WTC11 (cell line): ENCODE results near the gene HYPK. TPM values are rescaled to one million over a fixed set of nuclear protein-coding genes. Genes with fewer than 3 reads are reported as not detected.

Source experiments
- ATAC-seq: fragments of 200-7000 bp; cut with Tn5 transposase; 2 replicates; pipeline ENCODE4 v1.10.0; 2021; ENCODE audit warnings: mild to moderate bottlenecking, moderate library complexity
- CTCF ChIA-PET: fragments of 300-600 bp; sonication (Branson Sonifier 250); formaldehyde crosslinking; loops from one replicate; lab custom pipeline; 2021; ENCODE audit warnings: antibody characterized with exemption; lab: Charles Lee
- POLR2A ChIA-PET: fragments of 350-600 bp; sonication (Branson Sonifier 250); formaldehyde crosslinking; loops from one replicate; lab custom pipeline; 2021; ENCODE audit warnings: antibody characterized with exemption; lab: Charles Lee
- DNase-seq: peaks from one replicate; pipeline ENCODE4 v3.0.0; 2021; ENCODE audit warnings: low spot score
- H3K27ac Mint-ChIP-seq: 2 replicates; pipeline ENCODE4 v1.8.0; 2021; ENCODE audit warnings: mixed read lengths
- H3K27me3 Mint-ChIP-seq: 2 replicates; pipeline ENCODE4 v1.8.0; 2021; ENCODE audit warnings: low read depth, mild to moderate bottlenecking, moderate library complexity, mixed read lengths
- H3K36me3 Mint-ChIP-seq: 2 replicates; pipeline ENCODE4 v1.8.0; 2021; ENCODE audit warnings: mixed read lengths
- H3K4me1 Mint-ChIP-seq: 2 replicates; pipeline ENCODE4 v1.8.0; 2022; ENCODE audit warnings: mixed read lengths
- H3K4me3 Mint-ChIP-seq: 2 replicates; pipeline ENCODE4 v1.8.0; 2021; ENCODE audit warnings: mild to moderate bottlenecking, moderate library complexity, mixed read lengths
- H3K9me3 Mint-ChIP-seq: 2 replicates; pipeline ENCODE4 v1.8.0; 2021; ENCODE audit warnings: mixed read lengths
- ESRRA ChIP-seq: sonication (generic); formaldehyde crosslinking; IDR thresholded peaks from 2 replicates; pipeline ENCODE4 v1.8.1; 2022; ENCODE audit warnings: mild to moderate bottlenecking, missing genetic modification reagents, borderline replicate concordance
- OVOL2 ChIP-seq: fragments of 250-450 bp; sonication (Bioruptor Pico); IDR thresholded peaks from 2 replicates; pipeline ENCODE4 v1.9.0; 2021; ENCODE audit warnings: mild to moderate bottlenecking, borderline replicate concordance
- SMAD3 ChIP-seq: sonication (generic); formaldehyde crosslinking; IDR thresholded peaks from 2 replicates; pipeline ENCODE4 v1.8.0; 2022; ENCODE audit warnings: missing genetic modification reagents, mild to moderate bottlenecking, borderline replicate concordance
- SMAD4 ChIP-seq: sonication (generic); formaldehyde crosslinking; IDR thresholded peaks from 2 replicates; pipeline ENCODE4 v1.8.0; 2022; ENCODE audit warnings: mild to moderate bottlenecking, missing genetic modification reagents
- SP1 ChIP-seq: sonication (generic); formaldehyde crosslinking; conservative IDR thresholded peaks from 2 replicates; pipeline ENCODE4 v1.8.1; 2022; ENCODE audit warnings: missing genetic modification reagents
- TEAD1 ChIP-seq: sonication (generic); formaldehyde crosslinking; IDR thresholded peaks from 2 replicates; pipeline ENCODE4 v1.8.0; 2022; ENCODE audit warnings: mild to moderate bottlenecking, missing genetic modification reagents
- ZBTB21 ChIP-seq: sonication (generic); formaldehyde crosslinking; IDR thresholded peaks from 2 replicates; pipeline ENCODE4 v1.8.1; 2023; ENCODE audit warnings: mild to moderate bottlenecking, missing genetic modification reagents, borderline replicate concordance
- ZNF263 ChIP-seq: sonication (generic); formaldehyde crosslinking; IDR thresholded peaks from 2 replicates; pipeline ENCODE4 v1.8.1; 2022; ENCODE audit warnings: low read depth, mild to moderate bottlenecking, moderate library complexity, missing genetic modification reagents
- total RNA-seq: library from RNA; stranded (reverse); gene quantifications from 3 replicates; pipeline ENCODE4 v1.2.3, GENCODE V29; 2021
- TF ChIP-seq, protein P1 (sequence below): fragments of 250-450 bp; sonication (Bioruptor Pico); IDR thresholded peaks from 2 replicates; pipeline ENCODE4 v1.9.0; 2021; ENCODE audit warnings: mild to moderate bottlenecking, borderline replicate concordance
- TF ChIP-seq, protein P2 (sequence below): fragments of 200-600 bp; IDR thresholded peaks from 2 replicates; pipeline ENCODE4 v1.8.0; 2022; ENCODE audit warnings: antibody characterized with exemption
- TF ChIP-seq, protein P3 (sequence below): sonication (generic); formaldehyde crosslinking; IDR thresholded peaks from 2 replicates; pipeline ENCODE4 v1.8.1; 2023; ENCODE audit warnings: mild to moderate bottlenecking, missing genetic modification reagents, borderline replicate concordance
- TF ChIP-seq, protein P4 (sequence below): sonication (generic); formaldehyde crosslinking; IDR thresholded peaks from 2 replicates; pipeline ENCODE4 v1.8.0; 2023; ENCODE audit warnings: mild to moderate bottlenecking, missing genetic modification reagents
- TF ChIP-seq, protein P5 (sequence below): sonication (generic); formaldehyde crosslinking; IDR thresholded peaks from 2 replicates; pipeline ENCODE4 v1.8.1; 2022; ENCODE audit warnings: low read depth, missing genetic modification reagents, borderline replicate concordance
- TF ChIP-seq, protein P6 (sequence below): sonication (generic); formaldehyde crosslinking; IDR thresholded peaks from 2 replicates; pipeline ENCODE4 v1.8.1; 2022; ENCODE audit warnings: missing genetic modification reagents, borderline replicate concordance

The HYPK gene
- total RNA-seq, 1 experiment from 2014 or later: 22.0 TPM

DNA sequence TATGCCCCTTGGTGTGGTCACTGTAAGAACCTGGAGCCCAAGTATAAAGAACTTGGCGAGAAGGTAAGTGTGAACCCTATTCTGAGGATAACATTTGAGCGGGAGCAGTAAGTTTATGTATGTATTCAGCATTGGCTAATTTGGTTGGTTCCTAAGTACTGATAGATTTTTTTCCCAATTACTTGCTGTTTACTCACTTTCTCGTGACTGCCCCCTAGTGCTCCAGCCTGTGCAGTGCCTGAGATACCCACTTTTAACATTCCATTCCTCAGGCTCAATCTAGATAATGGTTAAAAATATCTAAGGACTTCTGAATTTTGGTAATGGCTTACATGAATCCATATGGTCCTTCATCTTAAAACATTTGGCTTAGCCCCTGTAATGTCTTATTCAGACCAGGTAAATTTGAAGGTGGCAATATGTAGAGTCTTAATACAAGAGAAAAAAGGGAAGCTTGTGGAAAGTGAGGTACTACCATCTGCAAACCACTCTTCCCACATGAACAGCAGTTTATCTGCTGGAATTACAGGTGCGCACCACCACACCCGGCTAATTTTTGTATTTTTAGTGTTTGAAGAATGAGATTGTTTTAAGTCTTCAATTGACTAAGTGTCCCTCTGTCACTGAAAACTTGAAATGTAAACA, 30.7 kb upstream of the HYPK start:
- Mint-ChIP-seq H3K4me1 (peaks cover 1% of the 10 kb centered on the region), H3K27me3 (no peaks in the 10 kb centered on the region)
- POLR2A ChIA-PET: no interaction called here
- ATAC-seq: peak; percentile 81
- TF ChIP-seq OVOL2 (CRISPR knock-in tag): no peak
- TF ChIP-seq, protein P1, sequence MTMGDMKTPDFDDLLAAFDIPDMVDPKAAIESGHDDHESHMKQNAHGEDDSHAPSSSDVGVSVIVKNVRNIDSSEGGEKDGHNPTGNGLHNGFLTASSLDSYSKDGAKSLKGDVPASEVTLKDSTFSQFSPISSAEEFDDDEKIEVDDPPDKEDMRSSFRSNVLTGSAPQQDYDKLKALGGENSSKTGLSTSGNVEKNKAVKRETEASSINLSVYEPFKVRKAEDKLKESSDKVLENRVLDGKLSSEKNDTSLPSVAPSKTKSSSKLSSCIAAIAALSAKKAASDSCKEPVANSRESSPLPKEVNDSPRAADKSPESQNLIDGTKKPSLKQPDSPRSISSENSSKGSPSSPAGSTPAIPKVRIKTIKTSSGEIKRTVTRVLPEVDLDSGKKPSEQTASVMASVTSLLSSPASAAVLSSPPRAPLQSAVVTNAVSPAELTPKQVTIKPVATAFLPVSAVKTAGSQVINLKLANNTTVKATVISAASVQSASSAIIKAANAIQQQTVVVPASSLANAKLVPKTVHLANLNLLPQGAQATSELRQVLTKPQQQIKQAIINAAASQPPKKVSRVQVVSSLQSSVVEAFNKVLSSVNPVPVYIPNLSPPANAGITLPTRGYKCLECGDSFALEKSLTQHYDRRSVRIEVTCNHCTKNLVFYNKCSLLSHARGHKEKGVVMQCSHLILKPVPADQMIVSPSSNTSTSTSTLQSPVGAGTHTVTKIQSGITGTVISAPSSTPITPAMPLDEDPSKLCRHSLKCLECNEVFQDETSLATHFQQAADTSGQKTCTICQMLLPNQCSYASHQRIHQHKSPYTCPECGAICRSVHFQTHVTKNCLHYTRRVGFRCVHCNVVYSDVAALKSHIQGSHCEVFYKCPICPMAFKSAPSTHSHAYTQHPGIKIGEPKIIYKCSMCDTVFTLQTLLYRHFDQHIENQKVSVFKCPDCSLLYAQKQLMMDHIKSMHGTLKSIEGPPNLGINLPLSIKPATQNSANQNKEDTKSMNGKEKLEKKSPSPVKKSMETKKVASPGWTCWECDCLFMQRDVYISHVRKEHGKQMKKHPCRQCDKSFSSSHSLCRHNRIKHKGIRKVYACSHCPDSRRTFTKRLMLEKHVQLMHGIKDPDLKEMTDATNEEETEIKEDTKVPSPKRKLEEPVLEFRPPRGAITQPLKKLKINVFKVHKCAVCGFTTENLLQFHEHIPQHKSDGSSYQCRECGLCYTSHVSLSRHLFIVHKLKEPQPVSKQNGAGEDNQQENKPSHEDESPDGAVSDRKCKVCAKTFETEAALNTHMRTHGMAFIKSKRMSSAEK: no peak
- TF ChIP-seq, protein P2, sequence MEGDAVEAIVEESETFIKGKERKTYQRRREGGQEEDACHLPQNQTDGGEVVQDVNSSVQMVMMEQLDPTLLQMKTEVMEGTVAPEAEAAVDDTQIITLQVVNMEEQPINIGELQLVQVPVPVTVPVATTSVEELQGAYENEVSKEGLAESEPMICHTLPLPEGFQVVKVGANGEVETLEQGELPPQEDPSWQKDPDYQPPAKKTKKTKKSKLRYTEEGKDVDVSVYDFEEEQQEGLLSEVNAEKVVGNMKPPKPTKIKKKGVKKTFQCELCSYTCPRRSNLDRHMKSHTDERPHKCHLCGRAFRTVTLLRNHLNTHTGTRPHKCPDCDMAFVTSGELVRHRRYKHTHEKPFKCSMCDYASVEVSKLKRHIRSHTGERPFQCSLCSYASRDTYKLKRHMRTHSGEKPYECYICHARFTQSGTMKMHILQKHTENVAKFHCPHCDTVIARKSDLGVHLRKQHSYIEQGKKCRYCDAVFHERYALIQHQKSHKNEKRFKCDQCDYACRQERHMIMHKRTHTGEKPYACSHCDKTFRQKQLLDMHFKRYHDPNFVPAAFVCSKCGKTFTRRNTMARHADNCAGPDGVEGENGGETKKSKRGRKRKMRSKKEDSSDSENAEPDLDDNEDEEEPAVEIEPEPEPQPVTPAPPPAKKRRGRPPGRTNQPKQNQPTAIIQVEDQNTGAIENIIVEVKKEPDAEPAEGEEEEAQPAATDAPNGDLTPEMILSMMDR: peak; percentile 54
- TF ChIP-seq, all 79 proteins: peak for 1
- Mint-ChIP-seq H3K9me3 (no peaks in the 10 kb centered on the region), H3K36me3 (peaks cover 83% of the 10 kb centered on the region), H3K4me3 (no peak overlapping the region), H3K27ac (peak overlapping the region; percentile 55; the same call in 1 of the 2 replicates)
- CTCF ChIA-PET: interaction anchor here (0.7 kb wide), 1 partner anchor 31 kb away, joined by 3 read pairs; the partner anchor contains the start of genes HYPK and SERINC4
- DNase-seq: peak; percentile 78

DNA sequence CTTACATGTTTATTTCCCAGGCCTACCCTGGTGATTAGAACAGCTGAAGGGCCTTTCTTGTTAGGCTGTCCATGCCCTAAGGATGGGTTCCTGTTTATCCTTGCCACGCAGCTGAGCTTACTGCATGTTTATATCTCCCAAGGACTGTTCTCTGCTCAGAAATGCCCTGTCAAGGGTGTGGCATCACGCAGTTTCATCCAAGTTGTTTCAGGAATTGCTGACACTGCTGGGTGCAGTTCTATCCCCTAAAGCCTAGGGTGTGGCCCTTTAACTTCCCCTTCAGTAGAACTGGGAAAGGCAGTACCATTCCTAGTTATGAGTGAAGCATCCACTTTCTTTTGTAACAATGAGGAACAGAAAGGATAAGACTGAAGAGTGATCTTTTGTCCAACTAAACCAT, 28.6 kb upstream of the HYPK start:
- Mint-ChIP-seq H3K27me3 (no peaks in the 10 kb centered on the region), H3K36me3 (peaks cover 62% of the 10 kb centered on the region), H3K27ac (no peak overlapping the region), H3K9me3 (no peaks in the 10 kb centered on the region), H3K4me3 (no peak overlapping the region), H3K4me1 (peaks cover 13% of the 10 kb centered on the region)
- POLR2A ChIA-PET: no interaction called here
- TF ChIP-seq, protein P3, sequence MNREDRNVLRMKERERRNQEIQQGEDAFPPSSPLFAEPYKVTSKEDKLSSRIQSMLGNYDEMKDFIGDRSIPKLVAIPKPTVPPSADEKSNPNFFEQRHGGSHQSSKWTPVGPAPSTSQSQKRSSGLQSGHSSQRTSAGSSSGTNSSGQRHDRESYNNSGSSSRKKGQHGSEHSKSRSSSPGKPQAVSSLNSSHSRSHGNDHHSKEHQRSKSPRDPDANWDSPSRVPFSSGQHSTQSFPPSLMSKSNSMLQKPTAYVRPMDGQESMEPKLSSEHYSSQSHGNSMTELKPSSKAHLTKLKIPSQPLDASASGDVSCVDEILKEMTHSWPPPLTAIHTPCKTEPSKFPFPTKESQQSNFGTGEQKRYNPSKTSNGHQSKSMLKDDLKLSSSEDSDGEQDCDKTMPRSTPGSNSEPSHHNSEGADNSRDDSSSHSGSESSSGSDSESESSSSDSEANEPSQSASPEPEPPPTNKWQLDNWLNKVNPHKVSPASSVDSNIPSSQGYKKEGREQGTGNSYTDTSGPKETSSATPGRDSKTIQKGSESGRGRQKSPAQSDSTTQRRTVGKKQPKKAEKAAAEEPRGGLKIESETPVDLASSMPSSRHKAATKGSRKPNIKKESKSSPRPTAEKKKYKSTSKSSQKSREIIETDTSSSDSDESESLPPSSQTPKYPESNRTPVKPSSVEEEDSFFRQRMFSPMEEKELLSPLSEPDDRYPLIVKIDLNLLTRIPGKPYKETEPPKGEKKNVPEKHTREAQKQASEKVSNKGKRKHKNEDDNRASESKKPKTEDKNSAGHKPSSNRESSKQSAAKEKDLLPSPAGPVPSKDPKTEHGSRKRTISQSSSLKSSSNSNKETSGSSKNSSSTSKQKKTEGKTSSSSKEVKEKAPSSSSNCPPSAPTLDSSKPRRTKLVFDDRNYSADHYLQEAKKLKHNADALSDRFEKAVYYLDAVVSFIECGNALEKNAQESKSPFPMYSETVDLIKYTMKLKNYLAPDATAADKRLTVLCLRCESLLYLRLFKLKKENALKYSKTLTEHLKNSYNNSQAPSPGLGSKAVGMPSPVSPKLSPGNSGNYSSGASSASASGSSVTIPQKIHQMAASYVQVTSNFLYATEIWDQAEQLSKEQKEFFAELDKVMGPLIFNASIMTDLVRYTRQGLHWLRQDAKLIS (CRISPR knock-in tag): no peak
- TF ChIP-seq, protein P4, sequence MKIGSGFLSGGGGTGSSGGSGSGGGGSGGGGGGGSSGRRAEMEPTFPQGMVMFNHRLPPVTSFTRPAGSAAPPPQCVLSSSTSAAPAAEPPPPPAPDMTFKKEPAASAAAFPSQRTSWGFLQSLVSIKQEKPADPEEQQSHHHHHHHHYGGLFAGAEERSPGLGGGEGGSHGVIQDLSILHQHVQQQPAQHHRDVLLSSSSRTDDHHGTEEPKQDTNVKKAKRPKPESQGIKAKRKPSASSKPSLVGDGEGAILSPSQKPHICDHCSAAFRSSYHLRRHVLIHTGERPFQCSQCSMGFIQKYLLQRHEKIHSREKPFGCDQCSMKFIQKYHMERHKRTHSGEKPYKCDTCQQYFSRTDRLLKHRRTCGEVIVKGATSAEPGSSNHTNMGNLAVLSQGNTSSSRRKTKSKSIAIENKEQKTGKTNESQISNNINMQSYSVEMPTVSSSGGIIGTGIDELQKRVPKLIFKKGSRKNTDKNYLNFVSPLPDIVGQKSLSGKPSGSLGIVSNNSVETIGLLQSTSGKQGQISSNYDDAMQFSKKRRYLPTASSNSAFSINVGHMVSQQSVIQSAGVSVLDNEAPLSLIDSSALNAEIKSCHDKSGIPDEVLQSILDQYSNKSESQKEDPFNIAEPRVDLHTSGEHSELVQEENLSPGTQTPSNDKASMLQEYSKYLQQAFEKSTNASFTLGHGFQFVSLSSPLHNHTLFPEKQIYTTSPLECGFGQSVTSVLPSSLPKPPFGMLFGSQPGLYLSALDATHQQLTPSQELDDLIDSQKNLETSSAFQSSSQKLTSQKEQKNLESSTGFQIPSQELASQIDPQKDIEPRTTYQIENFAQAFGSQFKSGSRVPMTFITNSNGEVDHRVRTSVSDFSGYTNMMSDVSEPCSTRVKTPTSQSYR (CRISPR knock-in tag): no peak
- TF ChIP-seq SMAD4 (CRISPR knock-in tag): no peak
- CTCF ChIA-PET: interaction anchor here (0.6 kb wide), 1 partner anchor 22 kb away, joined by 3 read pairs; no protein-coding TSS in a partner anchor
- DNase-seq (no peak), ATAC-seq (no peak)

DNA sequence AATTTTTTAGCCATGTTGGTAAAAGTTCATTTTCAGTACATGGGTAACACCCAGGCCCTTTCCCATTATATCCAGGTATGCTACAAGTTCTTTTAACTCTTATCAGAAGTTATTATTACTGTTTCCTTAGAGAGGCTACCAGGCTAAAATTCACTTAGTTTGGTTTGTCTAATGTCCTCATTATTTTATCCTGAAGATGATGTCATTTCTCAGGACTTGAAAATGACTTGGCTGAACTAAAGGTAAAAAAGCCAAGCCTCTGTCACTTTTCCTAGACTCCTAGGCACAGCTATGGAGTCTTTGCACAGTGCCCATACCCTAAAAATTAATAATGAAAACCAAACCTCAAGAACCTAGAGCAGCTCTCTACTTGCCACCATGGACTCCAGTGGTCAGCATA, 27.8 kb upstream of the HYPK start:
- Mint-ChIP-seq H3K27me3 (no peaks in the 10 kb centered on the region), H3K9me3 (no peaks in the 10 kb centered on the region), H3K4me1 (peaks cover 13% of the 10 kb centered on the region), H3K4me3 (no peak overlapping the region), H3K27ac (no peak overlapping the region), H3K36me3 (peaks cover 57% of the 10 kb centered on the region)
- CTCF ChIA-PET: no interaction called here
- POLR2A ChIA-PET: no interaction called here
- ATAC-seq (no peak), DNase-seq (no peak)
- TF ChIP-seq, protein P5, sequence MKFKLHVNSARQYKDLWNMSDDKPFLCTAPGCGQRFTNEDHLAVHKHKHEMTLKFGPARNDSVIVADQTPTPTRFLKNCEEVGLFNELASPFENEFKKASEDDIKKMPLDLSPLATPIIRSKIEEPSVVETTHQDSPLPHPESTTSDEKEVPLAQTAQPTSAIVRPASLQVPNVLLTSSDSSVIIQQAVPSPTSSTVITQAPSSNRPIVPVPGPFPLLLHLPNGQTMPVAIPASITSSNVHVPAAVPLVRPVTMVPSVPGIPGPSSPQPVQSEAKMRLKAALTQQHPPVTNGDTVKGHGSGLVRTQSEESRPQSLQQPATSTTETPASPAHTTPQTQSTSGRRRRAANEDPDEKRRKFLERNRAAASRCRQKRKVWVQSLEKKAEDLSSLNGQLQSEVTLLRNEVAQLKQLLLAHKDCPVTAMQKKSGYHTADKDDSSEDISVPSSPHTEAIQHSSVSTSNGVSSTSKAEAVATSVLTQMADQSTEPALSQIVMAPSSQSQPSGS (CRISPR knock-in tag): no peak
- no peak for TF ChIP-seq ZBTB21 (CRISPR knock-in tag)
- no peak for TF ChIP-seq SMAD3 (CRISPR knock-in tag)
- TF ChIP-seq SP1: no peak
- TF ChIP-seq, protein P6, sequence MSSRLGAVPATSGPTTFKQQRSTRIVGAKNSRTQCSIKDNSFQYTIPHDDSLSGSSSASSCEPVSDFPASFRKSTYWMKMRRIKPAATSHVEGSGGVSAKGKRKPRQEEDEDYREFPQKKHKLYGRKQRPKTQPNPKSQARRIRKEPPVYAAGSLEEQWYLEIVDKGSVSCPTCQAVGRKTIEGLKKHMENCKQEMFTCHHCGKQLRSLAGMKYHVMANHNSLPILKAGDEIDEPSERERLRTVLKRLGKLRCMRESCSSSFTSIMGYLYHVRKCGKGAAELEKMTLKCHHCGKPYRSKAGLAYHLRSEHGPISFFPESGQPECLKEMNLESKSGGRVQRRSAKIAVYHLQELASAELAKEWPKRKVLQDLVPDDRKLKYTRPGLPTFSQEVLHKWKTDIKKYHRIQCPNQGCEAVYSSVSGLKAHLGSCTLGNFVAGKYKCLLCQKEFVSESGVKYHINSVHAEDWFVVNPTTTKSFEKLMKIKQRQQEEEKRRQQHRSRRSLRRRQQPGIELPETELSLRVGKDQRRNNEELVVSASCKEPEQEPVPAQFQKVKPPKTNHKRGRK: no peak
- TF ChIP-seq ZNF263 (CRISPR knock-in tag): no peak
- TF ChIP-seq TEAD1: no peak
- no peak for TF ChIP-seq ESRRA (CRISPR knock-in tag)
